BE2C (cell line): ENCODE data around the gene FBXL20.
"Not testable (repeated sequence)": the region's sequence is repeated elsewhere in the genome, so short reads cannot be mapped to it uniquely, and the experiment has no call there.

Experiments
- DNase-seq: peaks from one replicate; pipeline ENCODE4 v3.0.0-alpha.2; 2020
- H3K27me3 ChIP-seq: fragments of 250-450 bp; sonication (Bioruptor Pico); 2 replicates; pipeline ENCODE4 v1.5.1; 2020; ENCODE audit warnings: mild to moderate bottlenecking
- H3K36me3 ChIP-seq: fragments of 250-450 bp; sonication (Bioruptor Pico); 2 replicates; pipeline ENCODE4 v1.5.1; 2020; ENCODE audit warnings: mild to moderate bottlenecking
- H3K4me1 ChIP-seq: fragments of 250-450 bp; sonication (Bioruptor Pico); 2 replicates; pipeline ENCODE4 v1.5.1; 2020
- H3K4me3 ChIP-seq: 2 replicates; pipeline ENCODE4 v1.5.1; 2011; ENCODE audit warnings: low read depth, low read length
- H3K9me3 ChIP-seq: fragments of 250-450 bp; sonication (Bioruptor Pico); 2 replicates; pipeline ENCODE4 v1.5.1; 2020
- TF ChIP-seq, protein P1 (sequence below): IDR thresholded peaks from 2 replicates; pipeline ENCODE4 v1.5.1; 2012; ENCODE audit warnings: mild to moderate bottlenecking, low read depth, low read length

FBXL20 gene

DNA sequence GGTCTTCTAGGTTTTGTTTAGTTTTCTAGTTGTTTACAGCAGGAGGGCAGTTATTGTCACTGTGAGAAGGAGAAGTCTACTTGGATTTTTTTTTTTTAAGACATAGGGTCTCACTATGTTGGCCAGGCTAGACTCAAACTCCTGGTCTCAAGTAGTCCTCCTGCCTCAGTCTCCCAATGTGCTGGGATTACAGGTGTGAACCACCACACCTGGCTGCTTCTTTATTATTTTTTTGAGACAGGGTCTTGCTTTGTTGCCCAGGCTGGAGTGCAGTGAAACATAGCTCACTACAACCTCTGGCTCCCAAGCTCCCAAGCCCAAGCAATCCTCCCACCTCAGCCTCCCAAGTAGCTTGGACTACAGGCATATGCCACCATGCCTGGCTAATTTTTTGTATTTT is 107.4 kb downstream of the FBXL20 start:
- Histone ChIP-seq H3K9me3 (no peaks in the 10 kb centered on the region), H3K36me3 (0 out of 2 replicates have a peak, but pooled peaks cover 5% of the 10 kb centered on the region), H3K4me1 (no peaks in the 10 kb centered on the region), H3K4me3 (no peak overlapping the region), H3K27me3 (no peaks in the 10 kb centered on the region)
- no peak for DNase-seq
- TF ChIP-seq, protein P1, sequence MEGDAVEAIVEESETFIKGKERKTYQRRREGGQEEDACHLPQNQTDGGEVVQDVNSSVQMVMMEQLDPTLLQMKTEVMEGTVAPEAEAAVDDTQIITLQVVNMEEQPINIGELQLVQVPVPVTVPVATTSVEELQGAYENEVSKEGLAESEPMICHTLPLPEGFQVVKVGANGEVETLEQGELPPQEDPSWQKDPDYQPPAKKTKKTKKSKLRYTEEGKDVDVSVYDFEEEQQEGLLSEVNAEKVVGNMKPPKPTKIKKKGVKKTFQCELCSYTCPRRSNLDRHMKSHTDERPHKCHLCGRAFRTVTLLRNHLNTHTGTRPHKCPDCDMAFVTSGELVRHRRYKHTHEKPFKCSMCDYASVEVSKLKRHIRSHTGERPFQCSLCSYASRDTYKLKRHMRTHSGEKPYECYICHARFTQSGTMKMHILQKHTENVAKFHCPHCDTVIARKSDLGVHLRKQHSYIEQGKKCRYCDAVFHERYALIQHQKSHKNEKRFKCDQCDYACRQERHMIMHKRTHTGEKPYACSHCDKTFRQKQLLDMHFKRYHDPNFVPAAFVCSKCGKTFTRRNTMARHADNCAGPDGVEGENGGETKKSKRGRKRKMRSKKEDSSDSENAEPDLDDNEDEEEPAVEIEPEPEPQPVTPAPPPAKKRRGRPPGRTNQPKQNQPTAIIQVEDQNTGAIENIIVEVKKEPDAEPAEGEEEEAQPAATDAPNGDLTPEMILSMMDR, result no peak

DNA sequence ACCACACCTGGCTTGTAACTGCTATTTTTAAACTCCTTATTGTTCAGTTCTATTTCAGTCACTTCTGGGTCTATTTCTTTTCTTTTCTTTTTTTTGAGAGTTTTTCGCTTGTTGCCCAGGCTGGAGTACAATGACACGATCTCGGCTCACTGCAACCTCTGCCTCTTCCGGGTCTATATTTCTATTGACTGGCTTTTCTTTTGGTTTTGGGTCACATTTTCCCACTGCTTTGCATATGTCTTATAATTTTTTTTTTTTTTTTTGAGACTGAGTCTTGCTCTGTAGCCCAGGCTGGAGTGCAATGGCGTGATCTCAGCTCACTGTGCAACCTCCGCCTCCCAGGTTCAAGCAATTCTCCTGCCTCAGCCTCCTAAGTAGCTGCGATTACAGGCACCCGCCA is 108.9 kb downstream of the FBXL20 start:
- H3K4me1 ChIP-seq, H3K9me3 ChIP-seq, DNase-seq, H3K36me3 ChIP-seq, H3K27me3 ChIP-seq, H3K4me3 ChIP-seq: not testable (repeated sequence)

DNA sequence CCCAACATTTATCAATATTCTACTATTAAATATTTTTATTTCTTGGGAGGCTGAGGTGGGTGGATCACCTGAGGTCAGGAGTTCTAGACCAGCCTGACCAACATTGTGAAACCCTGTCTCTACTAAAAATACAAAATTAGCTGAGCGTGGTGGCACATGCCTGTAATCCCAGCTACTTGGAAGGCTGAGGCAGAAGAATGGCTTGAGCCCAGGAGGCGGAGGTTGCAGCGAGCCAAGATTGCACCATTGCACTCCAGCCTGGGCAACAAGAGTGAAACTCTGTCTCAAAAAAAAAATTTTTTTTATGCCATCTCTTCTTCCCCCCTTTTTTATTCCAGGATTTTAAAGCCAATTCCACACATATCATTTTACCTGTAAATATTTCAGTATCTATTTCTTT is 114.9 kb downstream of the FBXL20 start:
- DNase-seq, H3K36me3 ChIP-seq, H3K4me3 ChIP-seq, H3K27me3 ChIP-seq, H3K4me1 ChIP-seq, H3K9me3 ChIP-seq: not testable (repeated sequence)

DNA sequence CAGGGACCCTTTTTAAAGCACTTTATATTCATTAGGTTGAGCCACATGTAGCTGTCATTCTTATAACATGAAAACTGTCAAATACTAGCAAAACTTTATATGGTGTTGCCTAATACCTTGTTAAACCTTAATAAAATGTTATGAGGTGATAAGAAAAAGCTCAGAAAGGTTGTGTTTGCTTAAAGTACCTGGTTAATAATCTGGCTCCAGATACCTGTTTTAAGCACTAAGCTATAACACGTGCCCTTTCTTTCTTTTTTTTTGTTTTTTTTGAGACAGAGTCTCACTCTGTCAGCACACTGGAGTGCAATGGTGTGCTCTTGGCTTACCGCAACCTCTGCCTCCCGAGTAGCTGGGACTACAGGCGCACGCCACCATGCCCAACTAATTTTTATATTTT is 116.7 kb downstream of the FBXL20 start:
- no peaks in the 10 kb centered on the region for H3K9me3 ChIP-seq
- TF ChIP-seq, protein P1, result no peak
- no peak for DNase-seq
- no peaks in the 10 kb centered on the region; the same call in 1 of the 2 replicates for H3K4me1 ChIP-seq
- H3K27me3 ChIP-seq, result no peaks in the 10 kb centered on the region
- H3K36me3 ChIP-seq, result no peaks in the 10 kb centered on the region
- no peak overlapping the region for H3K4me3 ChIP-seq

DNA sequence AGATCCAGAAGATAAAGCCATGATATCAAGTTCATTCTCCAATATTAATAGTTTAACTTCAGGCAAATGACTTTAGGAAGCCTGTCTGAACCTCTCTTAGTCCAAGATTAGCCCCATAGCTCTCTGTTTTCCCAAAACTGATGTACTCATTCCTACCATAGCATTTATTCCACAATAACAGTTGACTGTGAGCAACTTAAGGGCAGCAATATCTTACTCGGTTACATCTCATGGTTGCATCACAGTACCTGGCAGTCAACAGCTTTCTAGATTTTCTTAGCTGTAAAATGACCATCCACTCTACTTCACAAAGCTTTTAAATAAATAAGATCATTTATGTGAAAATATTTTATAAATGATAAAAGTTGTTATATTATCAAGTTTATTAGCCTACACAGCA is 117.5 kb downstream of the FBXL20 start:
- Histone ChIP-seq H3K27me3 (no peaks in the 10 kb centered on the region), H3K36me3 (no peaks in the 10 kb centered on the region)
- TF ChIP-seq, protein P1, result no peak

DNA sequence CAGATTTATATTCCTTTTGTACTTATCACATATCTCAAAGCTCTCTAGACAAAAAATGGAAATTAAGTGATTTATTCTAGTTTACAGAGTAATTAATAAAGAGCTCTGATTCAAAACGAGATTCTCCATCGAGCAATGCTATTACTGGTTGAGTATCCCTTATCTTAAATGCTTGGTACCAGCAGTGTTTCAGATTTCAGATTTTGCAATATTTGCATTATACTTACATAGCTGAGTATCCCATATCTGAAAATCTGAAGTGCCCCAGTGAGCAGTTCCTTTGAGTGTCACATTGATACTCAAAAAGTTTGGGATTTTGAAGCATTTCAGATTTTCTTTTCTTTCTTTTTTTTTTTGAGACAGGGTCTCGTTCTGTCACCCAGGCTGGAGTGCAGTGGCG is 118.3 kb downstream of the FBXL20 start:
- Histone ChIP-seq H3K27me3 (no peaks in the 10 kb centered on the region), H3K4me1 (no peaks in the 10 kb centered on the region; the same call in 1 of the 2 replicates), H3K4me3 (no peak overlapping the region), H3K36me3 (no peaks in the 10 kb centered on the region), H3K9me3 (no peaks in the 10 kb centered on the region)
- DNase-seq, result no peak
- TF ChIP-seq, protein P1, result no peak

More for the DNA sequence above, 117.5 kb downstream of the FBXL20 start:
- H3K4me1 ChIP-seq, result no peaks in the 10 kb centered on the region; the same call in 1 of the 2 replicates
- H3K4me3 ChIP-seq, result no peak overlapping the region
- no peak for DNase-seq
- no peaks in the 10 kb centered on the region for H3K9me3 ChIP-seq

DNA sequence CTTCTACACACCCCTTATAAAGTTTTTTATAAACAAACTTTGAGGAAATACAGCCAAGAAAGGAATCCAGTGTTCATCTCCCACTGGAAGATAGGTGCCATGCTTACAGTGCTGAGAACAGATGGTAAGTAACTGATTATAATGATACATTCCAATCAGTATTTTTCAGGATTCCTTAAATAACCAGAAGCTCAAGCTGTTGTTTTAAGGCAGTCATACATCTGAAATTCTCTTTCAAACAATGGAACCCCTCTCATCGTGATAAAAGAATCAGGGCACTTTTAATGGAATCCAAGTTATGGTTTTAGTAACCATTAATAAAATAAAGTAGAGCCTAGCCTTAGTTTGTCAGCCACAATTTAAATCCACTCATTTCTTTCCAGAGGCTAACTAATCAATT is 119.6 kb downstream of the FBXL20 start:
- Histone ChIP-seq H3K9me3 (no peaks in the 10 kb centered on the region), H3K4me1 (no peaks in the 10 kb centered on the region; the same call in 1 of the 2 replicates), H3K4me3 (no peak overlapping the region), H3K27me3 (no peaks in the 10 kb centered on the region), H3K36me3 (no peaks in the 10 kb centered on the region)
- DNase-seq, result no peak
- TF ChIP-seq, protein P1, result no peak

DNA sequence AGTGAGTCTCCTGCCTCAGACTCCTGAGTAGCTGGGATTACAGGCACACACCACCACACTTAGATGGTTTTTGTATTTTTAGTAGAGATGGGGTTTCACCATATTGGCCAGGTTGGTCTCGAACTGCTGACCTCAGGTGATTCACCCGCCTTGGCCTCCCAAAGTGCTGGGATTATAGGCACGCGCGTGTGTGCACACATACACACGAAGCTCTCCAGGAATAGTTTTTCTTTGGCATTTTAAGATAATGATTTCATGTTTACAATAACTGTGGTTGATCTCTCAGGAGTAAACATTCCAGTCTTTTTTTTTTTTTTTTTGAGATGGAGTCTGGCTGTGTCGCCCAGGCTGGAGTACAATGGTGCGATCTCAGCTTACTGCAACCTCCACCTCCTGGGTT is 123.2 kb downstream of the FBXL20 start:
- H3K4me1 ChIP-seq, DNase-seq, H3K9me3 ChIP-seq, H3K27me3 ChIP-seq, H3K36me3 ChIP-seq, H3K4me3 ChIP-seq: not testable (repeated sequence)
